Measurements from ENCODE around the gene GATA2. TPM values are rescaled to one million over a fixed set of nuclear protein-coding genes. Genes with fewer than 3 reads are reported as not detected.

GATA2 gene
- total and polyA plus RNA-seq, 4 donors = 2.1 to 39.5 (median 8.0) TPM

DNA sequence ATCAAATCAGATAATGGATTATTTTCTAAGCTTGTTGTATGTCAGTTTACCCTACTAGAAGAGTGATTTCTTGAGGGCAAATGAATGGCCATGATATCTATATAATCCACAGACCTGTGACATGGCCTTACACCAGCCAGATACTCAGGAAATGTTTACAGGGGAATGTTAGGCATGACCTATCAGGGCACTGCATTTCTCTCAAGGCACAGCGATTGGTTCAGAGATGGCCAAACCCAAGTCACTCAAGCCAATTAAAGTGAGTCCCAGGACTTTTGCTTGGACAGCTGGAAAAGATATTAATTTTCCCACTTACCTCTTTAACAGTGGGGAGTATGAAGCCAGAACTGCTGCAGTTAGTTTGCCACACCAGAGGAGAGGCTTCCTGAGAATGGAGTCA lies 28.7 kb upstream of the GATA2 start:
- intact Hi-C loops (cut with DNase I) = no loop called here
- H3K9me3 ChIP-seq (ENCODE audit: control insufficient read depth, low read length) = peaks cover 3% of the 10 kb centered on the region
- 92 to 93% methylated on average over 1 of the region's 1 CpG for WGBS, 2 donors
- H3K4me1 ChIP-seq (ENCODE audit: control insufficient read depth in 1 of 2, insufficient read depth in 2 of 2, low read length in 2 of 2) = no peaks in the 10 kb centered on the region
- H3K27me3 ChIP-seq (ENCODE audit: control insufficient read depth in 1 of 2, insufficient read depth in 2 of 2, low read length in 1 of 2) = no peaks in the 10 kb centered on the region
- H3K36me3 ChIP-seq (ENCODE audit: control insufficient read depth in 1 of 2, insufficient read depth in 2 of 2, low read length in 1 of 2) = no peaks in the 10 kb centered on the region
- H3K27ac ChIP-seq (ENCODE audit: low read depth in 1 of 2, low read length in 2 of 2) = no peak overlapping the region
- no peak overlapping the region for H3K4me3 ChIP-seq (ENCODE audit: low read length in 2 of 2)
- ATAC-seq (ENCODE audit: low FRiP score) (no peak), DNase-seq (no peak)

DNA sequence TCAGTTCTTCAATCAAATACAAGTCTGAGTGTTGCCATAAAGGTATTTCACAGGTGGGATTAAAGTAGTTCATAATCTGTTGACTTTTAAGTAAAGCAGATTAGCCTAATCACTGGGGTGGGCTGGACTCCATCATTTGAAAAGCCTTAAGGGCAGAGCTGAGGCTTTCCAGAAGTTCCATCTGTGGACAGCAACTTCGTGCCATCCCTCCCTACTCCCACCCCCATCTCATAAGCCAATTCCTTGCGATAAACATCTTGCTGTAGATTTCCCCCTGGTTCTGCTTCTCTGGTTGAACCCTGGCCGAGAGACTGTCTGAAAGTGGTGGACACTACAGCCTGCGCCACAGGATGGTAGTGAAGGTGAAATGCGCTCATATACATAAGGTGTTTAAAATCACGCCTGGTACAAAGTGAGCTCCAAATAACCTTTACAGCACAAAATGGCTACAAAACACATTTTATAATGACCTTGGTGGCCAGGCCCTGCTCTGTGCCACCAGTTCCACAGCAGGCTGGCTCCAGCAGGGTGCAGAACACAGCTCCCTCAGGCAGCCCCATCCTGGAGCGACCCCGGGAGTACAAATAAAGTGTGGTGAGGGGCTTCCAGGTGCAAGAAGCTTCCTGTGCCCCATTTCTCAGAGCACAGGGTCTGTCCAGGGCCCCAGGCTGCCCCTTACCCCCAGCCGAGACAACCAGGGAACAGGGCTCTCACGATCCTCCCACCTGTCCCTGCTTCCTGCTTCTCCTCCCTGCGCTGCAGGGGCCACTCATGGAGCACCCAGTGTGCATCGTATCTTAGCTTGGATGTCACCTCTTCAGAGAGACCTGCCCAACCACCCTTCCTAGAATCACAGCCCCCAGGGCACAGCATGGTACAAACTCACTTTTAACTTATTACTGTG lies 25.8 kb upstream of the GATA2 start:
- Histone ChIP-seq H3K4me1 (ENCODE audit: control insufficient read depth in 1 of 2, insufficient read depth in 2 of 2, low read length in 2 of 2) (no peaks in the 10 kb centered on the region), H3K27me3 (ENCODE audit: control insufficient read depth in 1 of 2, insufficient read depth in 2 of 2, low read length in 1 of 2) (no peaks in the 10 kb centered on the region), H3K4me3 (ENCODE audit: low read length in 2 of 2) (no peak overlapping the region), H3K36me3 (ENCODE audit: control insufficient read depth in 1 of 2, insufficient read depth in 2 of 2, low read length in 1 of 2) (no peaks in the 10 kb centered on the region), H3K27ac (ENCODE audit: low read depth in 1 of 2, low read length in 2 of 2) (no peak overlapping the region), H3K9me3 (ENCODE audit: control insufficient read depth, low read length) (peaks cover 3% of the 10 kb centered on the region)
- 78% methylated on average over 12 of the region's 12 CpGs for WGBS, 2 donors
- intact Hi-C loops (cut with DNase I) = no loop called here
- no peak for DNase-seq
- no peak for ATAC-seq (ENCODE audit: low FRiP score)

DNA sequence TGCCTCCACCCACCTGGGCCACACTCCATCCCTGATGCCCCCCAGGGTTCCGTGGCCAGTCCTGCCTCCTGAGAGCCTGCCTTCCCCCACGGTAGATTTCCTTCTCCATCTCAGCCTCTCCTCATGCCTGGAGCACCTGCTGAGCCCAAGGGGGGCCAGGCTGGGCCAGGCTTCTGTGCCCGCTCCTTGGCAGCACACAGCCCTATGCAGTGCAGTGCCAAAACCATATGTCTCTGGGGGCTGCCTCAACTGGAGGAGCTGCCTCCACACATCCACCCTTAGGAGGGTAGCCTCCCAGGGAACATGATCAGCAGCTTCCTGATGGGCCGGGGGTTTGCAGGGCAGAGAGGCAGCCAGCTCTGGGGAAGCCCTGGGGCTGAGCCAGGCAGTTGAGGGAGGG lies 24.6 kb upstream of the GATA2 start:
- H3K4me3 ChIP-seq (ENCODE audit: low read length in 2 of 2) = no peak overlapping the region
- ATAC-seq (ENCODE audit: low FRiP score) (no peak), DNase-seq (no peak)
- H3K27ac ChIP-seq (ENCODE audit: low read depth in 1 of 2, low read length in 2 of 2) = no peak overlapping the region
- peaks cover 3% of the 10 kb centered on the region for H3K9me3 ChIP-seq (ENCODE audit: control insufficient read depth, low read length)
- no peaks in the 10 kb centered on the region for H3K27me3 ChIP-seq (ENCODE audit: control insufficient read depth in 1 of 2, insufficient read depth in 2 of 2, low read length in 1 of 2)
- intact Hi-C loops (cut with DNase I) = no loop called here
- 48 to 61% methylated on average over 4 of the region's 4 CpGs for WGBS, 2 donors
- no peaks in the 10 kb centered on the region for H3K36me3 ChIP-seq (ENCODE audit: control insufficient read depth in 1 of 2, insufficient read depth in 2 of 2, low read length in 1 of 2)
- H3K4me1 ChIP-seq (ENCODE audit: control insufficient read depth in 1 of 2, insufficient read depth in 2 of 2, low read length in 2 of 2) = no peaks in the 10 kb centered on the region

DNA sequence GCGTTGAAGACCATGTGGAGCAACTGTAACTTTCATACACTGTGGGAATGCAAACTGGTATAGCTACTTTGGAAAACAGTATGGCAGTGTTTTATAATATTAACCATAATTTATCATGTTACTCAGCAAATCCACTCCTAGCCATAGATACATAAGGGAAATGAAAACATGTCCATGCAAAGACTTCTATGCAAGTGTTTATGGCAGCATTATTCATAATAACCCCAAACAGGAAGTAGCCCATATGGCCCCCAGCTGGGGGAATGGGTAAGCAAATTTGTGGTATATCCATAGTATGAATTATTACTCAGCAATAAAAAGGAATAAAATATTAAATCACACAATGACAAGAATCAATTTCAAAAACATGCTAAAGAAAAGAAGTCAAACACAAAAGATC lies 23.0 kb upstream of the GATA2 start:
- H3K4me1 ChIP-seq (ENCODE audit: control insufficient read depth in 1 of 2, insufficient read depth in 2 of 2, low read length in 2 of 2) = no peaks in the 10 kb centered on the region
- H3K36me3 ChIP-seq (ENCODE audit: control insufficient read depth in 1 of 2, insufficient read depth in 2 of 2, low read length in 1 of 2) = no peaks in the 10 kb centered on the region
- no peaks in the 10 kb centered on the region for H3K27me3 ChIP-seq (ENCODE audit: control insufficient read depth in 1 of 2, insufficient read depth in 2 of 2, low read length in 1 of 2)
- WGBS, 2 donors = 92 to 97% methylated on average over 1 of the region's 1 CpG
- H3K27ac ChIP-seq (ENCODE audit: low read depth in 1 of 2, low read length in 2 of 2) = no peak overlapping the region
- intact Hi-C loops (cut with DNase I) = no loop called here
- no peak overlapping the region for H3K4me3 ChIP-seq (ENCODE audit: low read length in 2 of 2)
- no peak for DNase-seq
- ATAC-seq (ENCODE audit: low FRiP score) = no peak
- H3K9me3 ChIP-seq (ENCODE audit: control insufficient read depth, low read length) = peaks cover 3% of the 10 kb centered on the region

DNA sequence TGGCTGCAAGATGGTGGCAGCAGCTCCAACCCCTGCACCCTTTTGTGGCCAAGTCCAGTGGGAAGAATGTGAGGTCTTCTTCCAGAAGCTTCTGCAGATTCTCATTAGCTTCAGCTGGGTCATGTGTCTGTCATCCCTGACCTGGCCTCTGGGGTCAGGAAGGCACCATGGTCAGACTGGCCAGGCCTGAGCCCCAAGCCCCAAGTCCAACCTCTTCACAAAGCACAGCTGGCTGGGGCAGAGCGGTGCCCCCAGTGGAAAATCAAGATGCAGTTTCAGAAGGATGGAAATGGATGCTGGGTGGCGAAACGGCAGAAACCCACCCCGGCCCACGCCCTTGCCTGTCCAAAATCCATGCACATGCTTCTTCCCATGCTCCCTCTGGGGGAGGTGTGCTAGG lies 15.9 kb upstream of the GATA2 start:
- H3K27ac ChIP-seq (ENCODE audit: low read depth in 1 of 2, low read length in 2 of 2) = no peak overlapping the region
- WGBS, 2 donors = 85 to 87% methylated on average over 5 of the region's 5 CpGs
- H3K27me3 ChIP-seq (ENCODE audit: control insufficient read depth in 1 of 2, insufficient read depth in 2 of 2, low read length in 1 of 2) = peaks cover 0 to 3% of the 10 kb centered on the region in 2 donors
- no peak overlapping the region for H3K4me3 ChIP-seq (ENCODE audit: low read length in 2 of 2)
- H3K4me1 ChIP-seq (ENCODE audit: control insufficient read depth in 1 of 2, insufficient read depth in 2 of 2, low read length in 2 of 2) = no peaks in the 10 kb centered on the region
- H3K36me3 ChIP-seq (ENCODE audit: control insufficient read depth in 1 of 2, insufficient read depth in 2 of 2, low read length in 1 of 2) = no peaks in the 10 kb centered on the region
- intact Hi-C loops (cut with DNase I) = no loop called here
- DNase-seq (no peak), ATAC-seq (ENCODE audit: low FRiP score) (no peak)
- H3K9me3 ChIP-seq (ENCODE audit: control insufficient read depth, low read length) = no peaks in the 10 kb centered on the region

DNA sequence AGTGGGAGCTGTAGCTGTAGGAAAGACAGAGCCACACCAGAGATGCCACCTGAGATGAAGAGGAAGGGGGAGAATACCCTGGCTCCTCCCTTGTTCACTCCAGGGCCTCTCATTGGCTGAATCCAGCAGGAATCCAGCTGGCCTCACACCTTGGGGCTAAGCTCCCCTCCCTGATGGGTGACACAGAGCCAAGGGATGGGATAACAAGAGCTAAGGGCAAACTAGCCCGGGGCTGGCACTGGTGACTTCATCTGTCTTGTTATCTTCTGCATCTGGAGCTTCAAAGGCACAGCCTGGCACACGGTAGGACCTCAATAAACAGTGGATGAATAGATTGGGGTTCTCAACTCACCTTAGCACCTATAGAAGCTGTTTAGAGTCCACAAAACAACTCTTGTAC lies 13.8 kb upstream of the GATA2 start:
- Histone ChIP-seq H3K9me3 (ENCODE audit: control insufficient read depth, low read length) (no peaks in the 10 kb centered on the region), H3K4me1 (ENCODE audit: control insufficient read depth in 1 of 2, insufficient read depth in 2 of 2, low read length in 2 of 2) (no peaks in the 10 kb centered on the region), H3K27me3 (ENCODE audit: control insufficient read depth in 1 of 2, insufficient read depth in 2 of 2, low read length in 1 of 2) (peaks cover 0 to 3% of the 10 kb centered on the region in 2 donors), H3K27ac (ENCODE audit: low read depth in 1 of 2, low read length in 2 of 2) (no peak overlapping the region), H3K36me3 (ENCODE audit: control insufficient read depth in 1 of 2, insufficient read depth in 2 of 2, low read length in 1 of 2) (no peaks in the 10 kb centered on the region), H3K4me3 (ENCODE audit: low read length in 2 of 2) (no peak overlapping the region)
- intact Hi-C loops (cut with DNase I) = no loop called here
- no peak for ATAC-seq (ENCODE audit: low FRiP score)
- 70 to 80% methylated on average over 2 of the region's 2 CpGs for WGBS, 2 donors
- DNase-seq = no peak

DNA sequence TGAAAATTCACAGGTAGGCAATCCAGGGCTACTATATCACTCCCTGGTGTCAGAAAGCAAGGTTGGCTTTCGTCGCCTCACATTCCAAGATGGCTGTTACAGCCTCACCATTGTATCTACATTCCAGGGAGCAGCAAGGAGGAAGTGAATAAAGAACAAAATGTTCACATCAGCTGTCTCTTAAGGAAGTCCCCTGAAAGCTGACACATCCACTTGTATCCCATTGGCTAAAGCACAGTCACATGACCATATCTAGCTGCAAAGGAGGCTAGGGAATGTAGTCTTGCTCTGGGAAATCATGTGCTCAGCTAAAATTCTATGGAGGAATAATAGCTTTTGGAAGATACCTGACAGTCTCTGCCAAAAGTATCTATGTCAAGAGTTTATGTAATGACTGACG lies 12.8 kb upstream of the GATA2 start:
- Histone ChIP-seq H3K27me3 (ENCODE audit: control insufficient read depth in 1 of 2, insufficient read depth in 2 of 2, low read length in 1 of 2) (peaks cover 0 to 3% of the 10 kb centered on the region in 2 donors), H3K9me3 (ENCODE audit: control insufficient read depth, low read length) (no peaks in the 10 kb centered on the region), H3K36me3 (ENCODE audit: control insufficient read depth in 1 of 2, insufficient read depth in 2 of 2, low read length in 1 of 2) (no peaks in the 10 kb centered on the region), H3K4me1 (ENCODE audit: control insufficient read depth in 1 of 2, insufficient read depth in 2 of 2, low read length in 2 of 2) (no peaks in the 10 kb centered on the region), H3K4me3 (ENCODE audit: low read length in 2 of 2) (no peak overlapping the region), H3K27ac (ENCODE audit: low read depth in 1 of 2, low read length in 2 of 2) (no peak overlapping the region)
- DNase-seq = no peak
- intact Hi-C loops (cut with DNase I) = no loop called here
- ATAC-seq (ENCODE audit: low FRiP score) = no peak
- 92 to 96% methylated on average over 3 of the region's 3 CpGs for WGBS, 2 donors

DNA sequence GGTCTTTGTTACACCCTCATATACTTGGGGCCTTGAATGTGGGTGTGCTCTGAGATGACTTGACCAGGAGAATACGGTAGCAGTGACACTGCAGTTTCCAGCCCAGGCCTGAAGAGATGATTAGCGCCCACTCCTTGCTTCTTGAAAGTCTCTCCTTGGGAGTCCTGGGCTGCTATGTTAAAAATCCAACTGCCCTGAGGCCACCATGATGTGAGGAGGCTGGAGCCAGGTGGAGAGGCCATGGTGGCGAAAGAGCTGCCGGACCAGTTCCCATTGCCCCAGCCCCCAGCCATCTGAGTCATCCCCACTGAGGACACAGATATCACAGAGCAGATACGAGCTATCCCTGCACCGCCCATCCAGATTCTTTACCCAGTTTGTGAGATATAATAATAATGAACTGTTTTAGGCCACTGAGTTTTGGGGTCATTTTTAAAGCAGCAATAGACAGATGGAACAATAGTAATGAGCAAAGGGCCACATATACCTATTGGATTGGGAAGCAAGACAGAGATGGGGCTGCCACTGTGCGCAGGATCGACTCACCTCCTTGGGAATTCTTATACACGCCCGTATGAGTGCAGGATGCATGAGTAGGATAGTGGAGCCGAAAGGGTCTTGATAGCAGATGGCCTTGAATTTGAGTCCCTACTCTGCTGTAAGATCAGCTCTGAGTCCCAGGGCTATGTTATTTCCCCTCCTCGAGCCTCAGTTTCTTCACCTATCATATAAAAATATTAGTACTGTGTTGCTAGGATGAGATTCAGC lies 12.1 kb upstream of the GATA2 start:
- ATAC-seq (ENCODE audit: low FRiP score) (no peak), DNase-seq (no peak)
- H3K27ac ChIP-seq (ENCODE audit: low read depth in 1 of 2, low read length in 2 of 2) = no peak overlapping the region
- 95% methylated on average over 12 of the region's 12 CpGs for WGBS, 2 donors
- no peaks in the 10 kb centered on the region for H3K9me3 ChIP-seq (ENCODE audit: control insufficient read depth, low read length)
- no peak overlapping the region for H3K4me3 ChIP-seq (ENCODE audit: low read length in 2 of 2)
- H3K27me3 ChIP-seq (ENCODE audit: control insufficient read depth in 1 of 2, insufficient read depth in 2 of 2, low read length in 1 of 2) = peaks cover 0 to 3% of the 10 kb centered on the region in 2 donors
- no peaks in the 10 kb centered on the region for H3K36me3 ChIP-seq (ENCODE audit: control insufficient read depth in 1 of 2, insufficient read depth in 2 of 2, low read length in 1 of 2)
- intact Hi-C loops (cut with DNase I) = no loop called here
- no peaks in the 10 kb centered on the region for H3K4me1 ChIP-seq (ENCODE audit: control insufficient read depth in 1 of 2, insufficient read depth in 2 of 2, low read length in 2 of 2)

DNA sequence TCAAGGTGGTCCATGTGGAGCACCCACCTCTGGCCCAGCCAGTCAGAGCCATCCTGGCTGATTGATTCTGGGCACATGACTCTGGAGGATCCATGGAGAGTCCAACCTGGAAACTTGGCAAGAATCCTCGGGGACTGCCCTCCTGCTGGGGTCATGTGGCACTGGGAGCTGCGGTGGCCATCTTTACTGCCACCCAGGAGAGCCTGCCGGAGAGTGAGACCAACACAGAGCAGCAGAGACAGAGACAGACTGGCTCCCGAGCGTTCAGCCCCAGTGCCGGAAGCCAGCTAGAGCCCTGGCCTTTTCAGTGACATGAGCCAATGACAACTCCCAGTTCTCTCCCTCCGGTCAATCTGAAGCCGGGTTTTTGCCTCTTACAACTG lies 11.5 kb upstream of the GATA2 start:
- no peaks in the 10 kb centered on the region for H3K4me1 ChIP-seq (ENCODE audit: control insufficient read depth in 1 of 2, insufficient read depth in 2 of 2, low read length in 2 of 2)
- no peaks in the 10 kb centered on the region for H3K36me3 ChIP-seq (ENCODE audit: control insufficient read depth in 1 of 2, insufficient read depth in 2 of 2, low read length in 1 of 2)
- H3K27ac ChIP-seq (ENCODE audit: low read depth in 1 of 2, low read length in 2 of 2) = no peak overlapping the region
- 92 to 95% methylated on average over 8 of the region's 8 CpGs for WGBS, 2 donors
- H3K27me3 ChIP-seq (ENCODE audit: control insufficient read depth in 1 of 2, insufficient read depth in 2 of 2, low read length in 1 of 2) = peaks cover 0 to 3% of the 10 kb centered on the region in 2 donors
- intact Hi-C loops (cut with DNase I) = no loop called here
- DNase-seq (no peak), ATAC-seq (ENCODE audit: low FRiP score) (no peak)
- H3K9me3 ChIP-seq (ENCODE audit: control insufficient read depth, low read length) = no peaks in the 10 kb centered on the region
- no peak overlapping the region for H3K4me3 ChIP-seq (ENCODE audit: low read length in 2 of 2)
